Uterus (tissue), 4 donors: ENCODE measurements around the gene DCUN1D1. TPM values are rescaled to one million over a fixed set of nuclear protein-coding genes. Genes with fewer than 3 reads are reported as not detected.

Experiments used
- DNase-seq, 2 donors: peaks; one replicate each; pipeline ENCODE4 v3.0.0-alpha.2; 2019 to 2020
- H3K27ac ChIP-seq, 2 donors: fragments of 200-600 bp; sonication (generic); 1 replicate in 1 of 2; 2 replicates in 1 of 2; pipeline ENCODE4 v1.5.1; 2016 to 2018
- H3K27me3 ChIP-seq, 2 donors: fragments of 200-600 bp; sonication (generic); one replicate each; pipeline ENCODE4 v1.5.1; 2018 to 2019; ENCODE audit warnings: control low read depth in 1 of 2
- H3K36me3 ChIP-seq, 2 donors: fragments of 200-600 bp; sonication (generic); one replicate each; pipeline ENCODE4 v1.5.1; 2019; ENCODE audit warnings: control low read depth in 1 of 2
- H3K4me1 ChIP-seq, 2 donors: fragments of 200-600 bp; sonication (generic); one replicate each; pipeline ENCODE4 v1.5.1; 2018 to 2019; ENCODE audit warnings: control low read depth in 1 of 2
- H3K4me3 ChIP-seq, 2 donors: fragments of 200-600 bp; sonication (generic); 1 replicate in 1 of 2; 2 replicates in 1 of 2; pipeline ENCODE4 v1.5.1; 2018 to 2019; ENCODE audit warnings: mild to moderate bottlenecking in 1 of 2
- H3K9me3 ChIP-seq, 2 donors: fragments of 200-600 bp; sonication (generic); one replicate each; pipeline ENCODE4 v1.5.1; 2019; ENCODE audit warnings: control low read depth in 1 of 2
- CTCF ChIP-seq, 4 experiments: fragments of 200-600 bp in 2 of 4; fragments of 450-650 bp in 2 of 4; sonication (generic) in 2 of 4; IDR thresholded peaks; one replicate each; pipeline ENCODE4 v1.5.1; 2016 to 2019; ENCODE audit warnings: antibody characterized with exemption in 4 of 4, mild to moderate bottlenecking in 2 of 4, moderate library complexity in 1 of 4
- POLR2A ChIP-seq, 2 donors: fragments of 450-650 bp; IDR thresholded peaks; one replicate each; pipeline ENCODE4 v1.6.1; 2016; ENCODE audit warnings: antibody characterized with exemption in 2 of 2, mild to moderate bottlenecking in 1 of 2, moderate library complexity in 1 of 2
- intact Hi-C: fragments of 100-400 bp; cut with DNase I; formaldehyde crosslinking; loops from one replicate; pipeline ENCODE4 v1.15.1; 2023; ENCODE audit warnings: low total_unique reads
- total RNA-seq, 4 donors: library from RNA; depleted of rRNA in 3 of 4; stranded (reverse); fragments of >200 nt in 3 of 4; gene quantifications; one replicate each; pipeline versions ENCODE4 v1.1.0 to v1.2.4, GENCODE V29; 2014 to 2023
- donor health status: DM: yes; HTN: yes; CAD: no.

Gene DCUN1D1
- total RNA-seq, 4 donors from 2014 or later = 13.1 to 70.4 (median 33.3) TPM

GRCh38 chr3:182948305-182948704 lies 32.0 kb downstream of the DCUN1D1 start:
- Histone ChIP-seq H3K4me1 (no peaks in the 10 kb centered on the region), H3K4me3 (no peak overlapping the region), H3K9me3 (no peaks in the 10 kb centered on the region), H3K36me3 (no peaks in the 10 kb centered on the region), H3K27me3 (no peaks in the 10 kb centered on the region), H3K27ac (no peak overlapping the region)
- intact Hi-C loops = no loop called here
- TF ChIP-seq POLR2A (IDR thresholded peaks at IDR 0.05) = no peak
- no peak for TF ChIP-seq CTCF (IDR thresholded peaks at IDR 0.05)
- DNase-seq = no peak

- no peaks in the 10 kb centered on the region for H3K36me3 ChIP-seq
- TF ChIP-seq POLR2A (IDR thresholded peaks at IDR 0.05) (no peak), CTCF (IDR thresholded peaks at IDR 0.05) (no peak)
Measured at GRCh38 chr3:182947888-182948287, 32.5 kb downstream of the DCUN1D1 start.

GRCh38 chr3:182941719-182942118 lies 38.6 kb downstream of the DCUN1D1 start:
- no peaks in the 10 kb centered on the region for H3K4me1 ChIP-seq
- H3K36me3 ChIP-seq = no peaks in the 10 kb centered on the region
- H3K9me3 ChIP-seq = no peaks in the 10 kb centered on the region
- H3K27me3 ChIP-seq = no peaks in the 10 kb centered on the region
- intact Hi-C loops = no loop called here
- TF ChIP-seq POLR2A (IDR thresholded peaks at IDR 0.05) = no peak
- TF ChIP-seq CTCF (IDR thresholded peaks at IDR 0.05) = no peak
- H3K27ac ChIP-seq = no peak overlapping the region
- DNase-seq = no peak
- H3K4me3 ChIP-seq = no peak overlapping the region

More at GRCh38 chr3:182947888-182948287, 32.5 kb downstream of the DCUN1D1 start:
- no peaks in the 10 kb centered on the region for H3K4me1 ChIP-seq
- H3K4me3 ChIP-seq = no peak overlapping the region
- DNase-seq = no peak
- no peaks in the 10 kb centered on the region for H3K9me3 ChIP-seq
- no peaks in the 10 kb centered on the region for H3K27me3 ChIP-seq
- intact Hi-C loops = no loop called here
- H3K27ac ChIP-seq = no peak overlapping the region

GRCh38 chr3:182940266-182940808 lies 40.0 kb downstream of the DCUN1D1 start:
- H3K4me1 ChIP-seq = no peaks in the 10 kb centered on the region
- DNase-seq = no peak
- H3K4me3 ChIP-seq = no peak overlapping the region
- intact Hi-C loops = no loop called here
- H3K36me3 ChIP-seq = no peaks in the 10 kb centered on the region
- no peak overlapping the region for H3K27ac ChIP-seq
- H3K9me3 ChIP-seq = no peaks in the 10 kb centered on the region
- no peaks in the 10 kb centered on the region for H3K27me3 ChIP-seq
- TF ChIP-seq CTCF (IDR thresholded peaks at IDR 0.05) (no peak), POLR2A (IDR thresholded peaks at IDR 0.05) (no peak)

- no peak for TF ChIP-seq CTCF (IDR thresholded peaks at IDR 0.05)
- TF ChIP-seq POLR2A (IDR thresholded peaks at IDR 0.05) = no peak
Measured at GRCh38 chr3:182937293-182938051, 42.9 kb downstream of the DCUN1D1 start.

More at GRCh38 chr3:182937293-182938051, 42.9 kb downstream of the DCUN1D1 start:
- no peak for DNase-seq
- no peak overlapping the region for H3K27ac ChIP-seq
- H3K4me3 ChIP-seq = no peak overlapping the region
- intact Hi-C loops = no loop called here
- H3K36me3 ChIP-seq = no peaks in the 10 kb centered on the region
- H3K27me3 ChIP-seq = no peaks in the 10 kb centered on the region
- H3K9me3 ChIP-seq = no peaks in the 10 kb centered on the region
- H3K4me1 ChIP-seq = no peaks in the 10 kb centered on the region
